ENCODE results near the gene TRMT13.

TRMT13 gene

GRCh38 chr1:100134872-100135271, 1.9 kb downstream of the TRMT13 start:
- TF ChIP-seq CTCF (IDR thresholded peaks at IDR 0.05) (no peak), ZFX (IDR thresholded peaks at IDR 0.05; ENCODE audit: borderline replicate concordance) (no peak)
- H3K27ac ChIP-seq = no peak overlapping the region

- no peak for TF ChIP-seq ZFX (IDR thresholded peaks at IDR 0.05; ENCODE audit: borderline replicate concordance)
- no peak for TF ChIP-seq CTCF (IDR thresholded peaks at IDR 0.05)
- no peak overlapping the region for H3K27ac ChIP-seq
These were observed 4.6 kb downstream of the TRMT13 start for GRCh38 chr1:100137602-100138001.

- H3K27ac ChIP-seq = no peak overlapping the region
- no peak for TF ChIP-seq ZFX (IDR thresholded peaks at IDR 0.05; ENCODE audit: borderline replicate concordance)
- no peak for TF ChIP-seq CTCF (IDR thresholded peaks at IDR 0.05)
These were observed 8.2 kb downstream of the TRMT13 start for GRCh38 chr1:100141192-100141591.

- TF ChIP-seq CTCF (IDR thresholded peaks at IDR 0.05) (no peak), ZFX (IDR thresholded peaks at IDR 0.05; ENCODE audit: borderline replicate concordance) (no peak)
These were observed 9.4 kb downstream of the TRMT13 start for GRCh38 chr1:100142343-100142742.

GRCh38 chr1:100145116-100145515, 12.2 kb downstream of the TRMT13 start:
- TF ChIP-seq CTCF (IDR thresholded peaks at IDR 0.05) = no peak
- TF ChIP-seq ZFX (IDR thresholded peaks at IDR 0.05; ENCODE audit: borderline replicate concordance) = no peak
- H3K27ac ChIP-seq = no peak overlapping the region

More at GRCh38 chr1:100142343-100142742, 9.4 kb downstream of the TRMT13 start:
- no peak overlapping the region for H3K27ac ChIP-seq

- TF ChIP-seq ZFX (IDR thresholded peaks at IDR 0.05; ENCODE audit: borderline replicate concordance) = no peak
- TF ChIP-seq CTCF (IDR thresholded peaks at IDR 0.05) = no peak
- H3K27ac ChIP-seq = no peak overlapping the region
These were observed 14.0 kb downstream of the TRMT13 start for GRCh38 chr1:100146958-100147357.

GRCh38 chr1:100147875-100148274, 14.9 kb downstream of the TRMT13 start:
- no peak overlapping the region for H3K27ac ChIP-seq
- no peak for TF ChIP-seq ZFX (IDR thresholded peaks at IDR 0.05; ENCODE audit: borderline replicate concordance)
- TF ChIP-seq CTCF (IDR thresholded peaks at IDR 0.05) = no peak
